Neural cell (in vitro differentiated cells): ENCODE results near the gene PCDHGC4. TPM values are rescaled to one million over a fixed set of nuclear protein-coding genes. Genes with fewer than 3 reads are reported as not detected.

Experiments
- H2AFZ ChIP-seq: fragments of 200-600, 300-800 bp; sonication (generic), shearing (Covaris generic); 2 replicates; pipeline ENCODE4 v1.6.0; 2014; ENCODE audit warnings: low read depth, mild to moderate bottlenecking, antibody characterized with exemption, low read length, moderate library complexity
- H3F3A ChIP-seq: fragments of 200-600 bp; shearing (Covaris generic); 2 replicates; pipeline ENCODE4 v1.6.1; 2016; ENCODE audit warnings: mild to moderate bottlenecking, moderate library complexity, mixed read lengths, antibody characterized with exemption, low read length; ENCODE audit not compliant: insufficient read depth, poor library complexity, severe bottlenecking
- H3K27ac ChIP-seq: fragments of 200-600, 300-800 bp; sonication (generic), shearing (Covaris generic); 2 replicates; pipeline ENCODE4 v1.5.1; 2014; ENCODE audit warnings: mild to moderate bottlenecking, low read length, moderate library complexity
- H3K27me3 ChIP-seq: fragments of 300-800, 200-600 bp; sonication (generic), shearing (Covaris generic); 2 replicates; pipeline ENCODE4 v1.6.0; 2014; ENCODE audit warnings: mild to moderate bottlenecking, low read depth, low read length, moderate library complexity; ENCODE audit not compliant: insufficient read depth
- H3K36me3 ChIP-seq: fragments of 300-800, 200-600 bp; sonication (generic), shearing (Covaris generic); 2 replicates; pipeline ENCODE4 v1.5.1; 2014; ENCODE audit warnings: mild to moderate bottlenecking, antibody characterized with exemption, low read length, moderate library complexity; ENCODE audit not compliant: insufficient read depth
- H3K4me2 ChIP-seq: fragments of 300-800, 200-600 bp; sonication (generic), shearing (Covaris generic); 2 replicates; pipeline ENCODE4 v1.6.0; 2014; ENCODE audit warnings: mild to moderate bottlenecking, low read length
- H3K4me3 ChIP-seq: fragments of 300-800, 200-600 bp; sonication (generic), shearing (Covaris generic); 2 replicates; pipeline ENCODE4 v1.5.1; 2014; ENCODE audit warnings: mild to moderate bottlenecking, low read length, moderate library complexity
- H3K79me2 ChIP-seq: fragments of 200-600 bp; shearing (Covaris generic); replicated peaks from 2 replicates; pipeline ENCODE4 v1.6.0; 2014; ENCODE audit warnings: mild to moderate bottlenecking, low read length, moderate library complexity; ENCODE audit not compliant: insufficient read depth
- H3K9ac ChIP-seq: fragments of 300-800, 200-600 bp; sonication (generic), shearing (Covaris generic); 2 replicates; pipeline ENCODE4 v1.6.1; 2016; ENCODE audit warnings: mild to moderate bottlenecking, low read length, mixed read lengths
- H3K9me2 ChIP-seq: fragments of 200-600 bp; shearing (Covaris generic); 2 replicates; pipeline ENCODE4 v1.6.1; 2016; ENCODE audit warnings: mild to moderate bottlenecking, low read length, mixed read lengths; ENCODE audit not compliant: insufficient read depth
- H3K9me3 ChIP-seq: fragments of 200-600, 300-800 bp; sonication (generic), shearing (Covaris generic); 2 replicates; pipeline ENCODE4 v1.6.1; 2016; ENCODE audit warnings: mild to moderate bottlenecking, mixed run types, low read length, moderate library complexity, mixed read lengths
- H4K20me1 ChIP-seq: fragments of 200-600 bp; shearing (Covaris generic); 2 replicates; pipeline ENCODE4 v1.6.1; 2016; ENCODE audit warnings: mild to moderate bottlenecking, mixed run types; ENCODE audit not compliant: insufficient read depth
- EP300 ChIP-seq: fragments of 450-650 bp; conservative IDR thresholded peaks from 2 replicates; pipeline ENCODE4 v1.6.1; 2014; ENCODE audit warnings: antibody characterized with exemption, mild to moderate bottlenecking, moderate library complexity; ENCODE audit not compliant: poor library complexity, severe bottlenecking
- EZH2 ChIP-seq: fragments of 200-600, 300-800 bp; shearing (Covaris generic), sonication (generic); IDR thresholded peaks from 2 replicates; pipeline ENCODE4 v1.6.1; 2014; ENCODE audit warnings: antibody characterized with exemption, low read length, borderline replicate concordance, mild to moderate bottlenecking; ENCODE audit not compliant: insufficient read depth, poor library complexity, severe bottlenecking
- MXI1 ChIP-seq: fragments of 450-650 bp; conservative IDR thresholded peaks from 2 replicates; pipeline ENCODE4 v1.6.1; 2014; ENCODE audit warnings: antibody characterized with exemption, mild to moderate bottlenecking; ENCODE audit not compliant: poor library complexity, severe bottlenecking
- POLR2AphosphoS5 ChIP-seq: IDR thresholded peaks from 2 replicates; pipeline ENCODE4 v1.6.1; 2012
- RAD21 ChIP-seq: fragments of 450-650 bp; conservative IDR thresholded peaks from 2 replicates; pipeline ENCODE4 v1.6.1; 2014; ENCODE audit warnings: antibody characterized with exemption, mild to moderate bottlenecking, moderate library complexity
- SMC3 ChIP-seq: fragments of 450-650 bp; conservative IDR thresholded peaks from 2 replicates; pipeline ENCODE4 v1.6.1; 2014; ENCODE audit warnings: antibody characterized with exemption, mild to moderate bottlenecking, moderate library complexity; ENCODE audit not compliant: poor library complexity
- TAF1 ChIP-seq: IDR thresholded peaks from 2 replicates; pipeline ENCODE4 v1.6.1; 2012; ENCODE audit warnings: low read depth
- polyA plus RNA-seq: library from polyadenylated mRNA; depleted of rRNA; stranded (reverse); fragments of >200 nt; gene quantifications from 2 replicates; pipeline ENCODE4 v1.2.3, GENCODE V29; 2014
- TF ChIP-seq, protein P1 (sequence below): fragments of 450-650 bp; IDR thresholded peaks from 2 replicates; pipeline ENCODE4 v1.5.1; 2014; ENCODE audit warnings: antibody characterized with exemption, mild to moderate bottlenecking, moderate library complexity; ENCODE audit not compliant: poor library complexity, severe bottlenecking
- TF ChIP-seq, protein P2 (sequence below): IDR thresholded peaks from 2 replicates; pipeline ENCODE4 v1.6.1; 2012; ENCODE audit warnings: borderline replicate concordance

The PCDHGC4 gene
- polyA plus RNA-seq, 1 donor from 2014 or later: 4.3 TPM

GRCh38 chr5:141483902-141484301, 928 bp upstream of the PCDHGC4 start:
- Histone ChIP-seq H3K4me2 (peak overlapping the region; percentile 66), H3K27me3 (no peaks in the 10 kb centered on the region), H3F3A (peaks cover 4% of the 10 kb centered on the region), H3K36me3 (peaks cover 14% of the 10 kb centered on the region), H3K27ac (peak overlapping the region; percentile 84), H3K9me3 (peaks cover 22% of the 10 kb centered on the region), H3K79me2 (peaks cover 11% of the 10 kb centered on the region), H2AFZ (no peak overlapping the region), H3K9me2 (no peaks in the 10 kb centered on the region), H3K9ac (peak overlapping the region; percentile 67), H4K20me1 (no peaks in the 10 kb centered on the region), H3K4me3 (peak overlapping the region; percentile 73)
- TF ChIP-seq MXI1: no peak
- TF ChIP-seq POLR2AphosphoS5: no peak
- TF ChIP-seq SMC3: no peak
- TF ChIP-seq, protein P1, sequence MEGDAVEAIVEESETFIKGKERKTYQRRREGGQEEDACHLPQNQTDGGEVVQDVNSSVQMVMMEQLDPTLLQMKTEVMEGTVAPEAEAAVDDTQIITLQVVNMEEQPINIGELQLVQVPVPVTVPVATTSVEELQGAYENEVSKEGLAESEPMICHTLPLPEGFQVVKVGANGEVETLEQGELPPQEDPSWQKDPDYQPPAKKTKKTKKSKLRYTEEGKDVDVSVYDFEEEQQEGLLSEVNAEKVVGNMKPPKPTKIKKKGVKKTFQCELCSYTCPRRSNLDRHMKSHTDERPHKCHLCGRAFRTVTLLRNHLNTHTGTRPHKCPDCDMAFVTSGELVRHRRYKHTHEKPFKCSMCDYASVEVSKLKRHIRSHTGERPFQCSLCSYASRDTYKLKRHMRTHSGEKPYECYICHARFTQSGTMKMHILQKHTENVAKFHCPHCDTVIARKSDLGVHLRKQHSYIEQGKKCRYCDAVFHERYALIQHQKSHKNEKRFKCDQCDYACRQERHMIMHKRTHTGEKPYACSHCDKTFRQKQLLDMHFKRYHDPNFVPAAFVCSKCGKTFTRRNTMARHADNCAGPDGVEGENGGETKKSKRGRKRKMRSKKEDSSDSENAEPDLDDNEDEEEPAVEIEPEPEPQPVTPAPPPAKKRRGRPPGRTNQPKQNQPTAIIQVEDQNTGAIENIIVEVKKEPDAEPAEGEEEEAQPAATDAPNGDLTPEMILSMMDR: no peak
- TF ChIP-seq, protein P2, sequence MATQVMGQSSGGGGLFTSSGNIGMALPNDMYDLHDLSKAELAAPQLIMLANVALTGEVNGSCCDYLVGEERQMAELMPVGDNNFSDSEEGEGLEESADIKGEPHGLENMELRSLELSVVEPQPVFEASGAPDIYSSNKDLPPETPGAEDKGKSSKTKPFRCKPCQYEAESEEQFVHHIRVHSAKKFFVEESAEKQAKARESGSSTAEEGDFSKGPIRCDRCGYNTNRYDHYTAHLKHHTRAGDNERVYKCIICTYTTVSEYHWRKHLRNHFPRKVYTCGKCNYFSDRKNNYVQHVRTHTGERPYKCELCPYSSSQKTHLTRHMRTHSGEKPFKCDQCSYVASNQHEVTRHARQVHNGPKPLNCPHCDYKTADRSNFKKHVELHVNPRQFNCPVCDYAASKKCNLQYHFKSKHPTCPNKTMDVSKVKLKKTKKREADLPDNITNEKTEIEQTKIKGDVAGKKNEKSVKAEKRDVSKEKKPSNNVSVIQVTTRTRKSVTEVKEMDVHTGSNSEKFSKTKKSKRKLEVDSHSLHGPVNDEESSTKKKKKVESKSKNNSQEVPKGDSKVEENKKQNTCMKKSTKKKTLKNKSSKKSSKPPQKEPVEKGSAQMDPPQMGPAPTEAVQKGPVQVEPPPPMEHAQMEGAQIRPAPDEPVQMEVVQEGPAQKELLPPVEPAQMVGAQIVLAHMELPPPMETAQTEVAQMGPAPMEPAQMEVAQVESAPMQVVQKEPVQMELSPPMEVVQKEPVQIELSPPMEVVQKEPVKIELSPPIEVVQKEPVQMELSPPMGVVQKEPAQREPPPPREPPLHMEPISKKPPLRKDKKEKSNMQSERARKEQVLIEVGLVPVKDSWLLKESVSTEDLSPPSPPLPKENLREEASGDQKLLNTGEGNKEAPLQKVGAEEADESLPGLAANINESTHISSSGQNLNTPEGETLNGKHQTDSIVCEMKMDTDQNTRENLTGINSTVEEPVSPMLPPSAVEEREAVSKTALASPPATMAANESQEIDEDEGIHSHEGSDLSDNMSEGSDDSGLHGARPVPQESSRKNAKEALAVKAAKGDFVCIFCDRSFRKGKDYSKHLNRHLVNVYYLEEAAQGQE: no peak
- TF ChIP-seq TAF1: no peak
- no peak for TF ChIP-seq RAD21
- no peak for TF ChIP-seq EZH2
- TF ChIP-seq EP300: no peak

GRCh38 chr5:141484310-141484640, 555 bp upstream of the PCDHGC4 start:
- Histone ChIP-seq H3K4me3 (peak overlapping the region; percentile 73), H4K20me1 (no peaks in the 10 kb centered on the region), H3K36me3 (peaks cover 13% of the 10 kb centered on the region), H3K27me3 (no peaks in the 10 kb centered on the region), H3F3A (peaks cover 4% of the 10 kb centered on the region), H3K9me3 (peaks cover 22% of the 10 kb centered on the region), H3K79me2 (peaks cover 11% of the 10 kb centered on the region), H2AFZ (no peak overlapping the region), H3K27ac (peak overlapping the region; percentile 84), H3K9me2 (no peaks in the 10 kb centered on the region), H3K4me2 (peak overlapping the region; percentile 66), H3K9ac (peak overlapping the region; percentile 67)
- TF ChIP-seq EP300 (no peak), MXI1 (no peak), TAF1 (no peak), POLR2AphosphoS5 (no peak), EZH2 (no peak), RAD21 (no peak), SMC3 (no peak)
- TF ChIP-seq, protein P1: no peak
- TF ChIP-seq, protein P2: no peak
